ENCODE measurements around the gene HLCS. TPM values are rescaled to one million over a fixed set of nuclear protein-coding genes. Genes with fewer than 3 reads are reported as not detected.

Gene HLCS
- total RNA-seq, 1 experiment from 2014 or later, result 12.7 TPM

- no peak overlapping the region for H3K23ac ChIP-seq (ENCODE audit: insufficient read length, low read depth, low read length)
- no peak overlapping the region for H2BK20ac ChIP-seq (ENCODE audit: low read depth, low read length, poor library complexity, severe bottlenecking)
- H3K9ac ChIP-seq (ENCODE audit: extremely low read depth, insufficient read length, low read length), result no peak overlapping the region
- no peaks in the 10 kb centered on the region for H3K79me2 ChIP-seq (ENCODE audit: insufficient read depth, low read length)
- H2BK12ac ChIP-seq (ENCODE audit: insufficient read length, low read depth, low read length), result no peak overlapping the region
- TF ChIP-seq, protein P1, sequence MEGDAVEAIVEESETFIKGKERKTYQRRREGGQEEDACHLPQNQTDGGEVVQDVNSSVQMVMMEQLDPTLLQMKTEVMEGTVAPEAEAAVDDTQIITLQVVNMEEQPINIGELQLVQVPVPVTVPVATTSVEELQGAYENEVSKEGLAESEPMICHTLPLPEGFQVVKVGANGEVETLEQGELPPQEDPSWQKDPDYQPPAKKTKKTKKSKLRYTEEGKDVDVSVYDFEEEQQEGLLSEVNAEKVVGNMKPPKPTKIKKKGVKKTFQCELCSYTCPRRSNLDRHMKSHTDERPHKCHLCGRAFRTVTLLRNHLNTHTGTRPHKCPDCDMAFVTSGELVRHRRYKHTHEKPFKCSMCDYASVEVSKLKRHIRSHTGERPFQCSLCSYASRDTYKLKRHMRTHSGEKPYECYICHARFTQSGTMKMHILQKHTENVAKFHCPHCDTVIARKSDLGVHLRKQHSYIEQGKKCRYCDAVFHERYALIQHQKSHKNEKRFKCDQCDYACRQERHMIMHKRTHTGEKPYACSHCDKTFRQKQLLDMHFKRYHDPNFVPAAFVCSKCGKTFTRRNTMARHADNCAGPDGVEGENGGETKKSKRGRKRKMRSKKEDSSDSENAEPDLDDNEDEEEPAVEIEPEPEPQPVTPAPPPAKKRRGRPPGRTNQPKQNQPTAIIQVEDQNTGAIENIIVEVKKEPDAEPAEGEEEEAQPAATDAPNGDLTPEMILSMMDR (conservative IDR thresholded peaks at IDR 0.05), result no peak
- H3T11ph ChIP-seq (ENCODE audit: low read length), result no peak overlapping the region
- Mint-ChIP-seq H3K9me3 (peaks cover 11 to 15% of the 10 kb centered on the region in 2 experiments), H3K4me3 (no peak overlapping the region), H3K4me1 (no peaks in the 10 kb centered on the region), H3K36me3 (ENCODE audit: insufficient read depth in 1 of 3, low read depth in 3 of 3) (peaks cover 4 to 11% (median 7%) of the 10 kb centered on the region in 3 experiments; a peak in 6 of 7 replicates), H3K27me3 (ENCODE audit: low read depth) (no peaks in the 10 kb centered on the region), H3K27ac (no peak overlapping the region)
- no peak overlapping the region for H2BK5ac ChIP-seq (ENCODE audit: insufficient read length, low read length)
- H3K4ac ChIP-seq (ENCODE audit: low read depth, low read length), result no peak overlapping the region
- no peak overlapping the region for H3K4me2 ChIP-seq (ENCODE audit: insufficient read depth, insufficient read length, low read length)
- H2BK120ac ChIP-seq (ENCODE audit: low read depth, low read length, poor library complexity, severe bottlenecking), result no peak overlapping the region
- H4K8ac ChIP-seq (replicated peaks; ENCODE audit: insufficient read length, low read depth, low read length), result no peak overlapping the region
- H3K23me2 ChIP-seq (ENCODE audit: insufficient read length, low read depth, low read length, poor library complexity, severe bottlenecking), result no peaks in the 10 kb centered on the region
- H3K18ac ChIP-seq (ENCODE audit: insufficient read length, low read depth, low read length), result no peak overlapping the region
- DNase-seq, result no peak
- H3K14ac ChIP-seq (ENCODE audit: insufficient read depth, low read length), result no peak overlapping the region
- H2AFZ ChIP-seq (ENCODE audit: low read length), result no peak overlapping the region
- no peak overlapping the region for H3K56ac ChIP-seq (ENCODE audit: insufficient read length, low read depth, low read length)
- no peak overlapping the region for H4K5ac ChIP-seq (ENCODE audit: insufficient read length, low read depth, low read length)
- no peaks in the 10 kb centered on the region for H3K27me3 ChIP-seq (ENCODE audit: insufficient read depth, low read length)
- no peak overlapping the region for H4K91ac ChIP-seq (ENCODE audit: insufficient read length, low read depth, low read length)
- no peaks in the 10 kb centered on the region for H3K79me1 ChIP-seq (ENCODE audit: insufficient read depth, low read depth, low read length, poor library complexity, severe bottlenecking)
- no peak overlapping the region for H3K27ac ChIP-seq (ENCODE audit: insufficient read length, low read depth, low read length)
- no peaks in the 10 kb centered on the region for H3K9me3 ChIP-seq (ENCODE audit: control insufficient read depth, low read depth, low read length)
- H3K4me1 ChIP-seq (ENCODE audit: insufficient read depth, low read length), result no peaks in the 10 kb centered on the region
- no peaks in the 10 kb centered on the region for H4K20me1 ChIP-seq (ENCODE audit: control insufficient read depth, insufficient read depth, insufficient read length)
- H2AK5ac ChIP-seq (ENCODE audit: insufficient read length, low read length), result no peak overlapping the region
- no peak overlapping the region for H2BK15ac ChIP-seq (ENCODE audit: low read depth, low read length)
Observed at GRCh38 chr21:36798491-36798890, 168.0 kb downstream of the HLCS start.

Measured in H9 (cell line).